Keratinocyte (primary cell): ENCODE results near the gene MGAT1.

Experiments used
- EZH2 ChIP-seq: IDR thresholded peaks from one replicate; pipeline ENCODE4 v1.6.1; 2012; ENCODE audit warnings: inconsistent platforms, mild to moderate bottlenecking, low read length, moderate library complexity
- TF ChIP-seq, protein P1 (sequence below), 3 experiments: IDR thresholded peaks in 1 of 3; conservative IDR thresholded peaks in 1 of 3; optimal IDR thresholded peaks in 1 of 3; 2 replicates in 2 of 3; 3 replicates in 1 of 3; pipeline versions ENCODE3 to v1.5.1; 2011; ENCODE audit warnings: low read length in 3 of 3, mild to moderate bottlenecking in 3 of 3, moderate library complexity in 2 of 3, control low read depth in 1 of 3, inconsistent platforms in 1 of 3; ENCODE audit not compliant: insufficient read depth in 2 of 3; ENCODE audit errors: extremely low read depth in 1 of 3

DNA sequence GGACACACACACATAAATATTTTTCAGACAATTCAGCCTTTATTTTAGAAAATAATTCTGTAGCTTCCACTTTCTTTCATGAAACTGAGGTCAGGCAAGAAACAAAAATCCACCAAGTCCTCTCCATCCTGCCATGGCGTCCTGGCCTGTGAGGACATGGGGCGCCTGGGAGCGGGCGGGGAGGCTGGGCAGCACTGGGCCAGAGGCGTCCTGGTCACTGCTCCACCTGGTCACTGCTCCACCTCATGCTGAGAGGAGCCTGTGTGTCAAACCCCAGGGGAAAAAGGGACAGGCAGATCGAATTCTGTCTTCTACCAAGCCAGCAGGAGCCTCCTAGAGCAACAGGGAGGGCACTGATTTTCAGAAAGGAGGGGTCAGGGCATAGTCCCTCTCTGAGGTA lies 12.1 kb downstream of the MGAT1 start:
- TF ChIP-seq, protein P1, sequence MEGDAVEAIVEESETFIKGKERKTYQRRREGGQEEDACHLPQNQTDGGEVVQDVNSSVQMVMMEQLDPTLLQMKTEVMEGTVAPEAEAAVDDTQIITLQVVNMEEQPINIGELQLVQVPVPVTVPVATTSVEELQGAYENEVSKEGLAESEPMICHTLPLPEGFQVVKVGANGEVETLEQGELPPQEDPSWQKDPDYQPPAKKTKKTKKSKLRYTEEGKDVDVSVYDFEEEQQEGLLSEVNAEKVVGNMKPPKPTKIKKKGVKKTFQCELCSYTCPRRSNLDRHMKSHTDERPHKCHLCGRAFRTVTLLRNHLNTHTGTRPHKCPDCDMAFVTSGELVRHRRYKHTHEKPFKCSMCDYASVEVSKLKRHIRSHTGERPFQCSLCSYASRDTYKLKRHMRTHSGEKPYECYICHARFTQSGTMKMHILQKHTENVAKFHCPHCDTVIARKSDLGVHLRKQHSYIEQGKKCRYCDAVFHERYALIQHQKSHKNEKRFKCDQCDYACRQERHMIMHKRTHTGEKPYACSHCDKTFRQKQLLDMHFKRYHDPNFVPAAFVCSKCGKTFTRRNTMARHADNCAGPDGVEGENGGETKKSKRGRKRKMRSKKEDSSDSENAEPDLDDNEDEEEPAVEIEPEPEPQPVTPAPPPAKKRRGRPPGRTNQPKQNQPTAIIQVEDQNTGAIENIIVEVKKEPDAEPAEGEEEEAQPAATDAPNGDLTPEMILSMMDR (optimal IDR thresholded peaks at IDR 0.05 in 1 of 3, IDR thresholded peaks at IDR 0.05 in 1 of 3, conservative IDR thresholded peaks at IDR 0.05 in 1 of 3; ENCODE audit: extremely low read depth in 1 of 3, insufficient read depth in 2 of 3, low read length in 3 of 3), result no peak
- no peak for TF ChIP-seq EZH2
